KBM-7 (cell line): ENCODE results near the gene CHGA.

ENCODE experiments used
- DNase-seq: peaks from one replicate; pipeline ENCODE4 v3.0.0-alpha.2; 2015
- in situ Hi-C: fragments of 300-500 bp; cut with MboI; formaldehyde crosslinking; loops from 2 replicates; pipeline ENCODE4 v1.14.3; 2020; ENCODE audit warnings: low sequenced_read_pairs, low pct_unique_long_range_greater_than_20kb, mixed read lengths

Gene CHGA

GRCh38 chr14:92969430-92969829 is 46.5 kb downstream of the CHGA start:
- in situ Hi-C loops = no loop called here
- no peak for DNase-seq

GRCh38 chr14:92969871-92970270 is 46.9 kb downstream of the CHGA start:
- in situ Hi-C loops = no loop called here
- DNase-seq = peak; percentile 26

- no peak for DNase-seq
- in situ Hi-C loops = no loop called here
Measured at GRCh38 chr14:92970271-92970670, 47.3 kb downstream of the CHGA start.

GRCh38 chr14:92971601-92972180 is 48.7 kb downstream of the CHGA start:
- in situ Hi-C loops = no loop called here
- no peak for DNase-seq

GRCh38 chr14:92973261-92973797 is 50.4 kb downstream of the CHGA start:
- in situ Hi-C loops = no loop called here
- DNase-seq = peak; percentile 57

- in situ Hi-C loops = no loop called here
- no peak for DNase-seq
Measured at GRCh38 chr14:92973798-92974372, 50.9 kb downstream of the CHGA start.

GRCh38 chr14:92974541-92975345 is 51.8 kb downstream of the CHGA start:
- no peak for DNase-seq
- in situ Hi-C loops = no loop called here

GRCh38 chr14:92976268-92976667 is 53.3 kb downstream of the CHGA start:
- in situ Hi-C loops = no loop called here

GRCh38 chr14:92978229-92979021 is 55.5 kb downstream of the CHGA start:
- in situ Hi-C loops = no loop called here
- no peak for DNase-seq

More at GRCh38 chr14:92976268-92976667, 53.3 kb downstream of the CHGA start:
- no peak for DNase-seq

GRCh38 chr14:92980866-92981265 is 57.9 kb downstream of the CHGA start:
- no peak for DNase-seq
- in situ Hi-C loops = no loop called here

- no peak for DNase-seq
- in situ Hi-C loops = no loop called here
Measured at GRCh38 chr14:92981726-92982125, 58.8 kb downstream of the CHGA start.

GRCh38 chr14:92982956-92983355 is 60.0 kb downstream of the CHGA start:
- in situ Hi-C loops = no loop called here
- no peak for DNase-seq

GRCh38 chr14:92984082-92984788 is 61.3 kb downstream of the CHGA start:
- in situ Hi-C loops = no loop called here

More at GRCh38 chr14:92984082-92984788, 61.3 kb downstream of the CHGA start:
- DNase-seq = peak; percentile 45
